SK-N-SH treated with all-trans-retinoic acid at 6 μM for 48 hours (cell line): ENCODE data around the gene NASP.

ENCODE experiments used
- ATAC-seq: fragments of 200-7000 bp; cut with Tn5 transposase; 3 replicates; pipeline ENCODE4 v1.9.1; 2020; ENCODE audit warnings: mild to moderate bottlenecking, moderate library complexity
- ARNTL ChIP-seq: fragments of 450-650 bp; formaldehyde crosslinking; IDR thresholded peaks from 2 replicates; pipeline ENCODE4 v1.5.0; 2020; ENCODE audit warnings: low read depth, mild to moderate bottlenecking, moderate library complexity, borderline replicate concordance
- BACH2 ChIP-seq: fragments of 250-450 bp; sonication (Bioruptor Pico); IDR thresholded peaks from 2 replicates; pipeline ENCODE4 v1.9.0; 2021; ENCODE audit warnings: mild to moderate bottlenecking, borderline replicate concordance
- CREB5 ChIP-seq: fragments of 250-450 bp; sonication (Bioruptor Pico); IDR thresholded peaks from 2 replicates; pipeline ENCODE4 v1.5.1; 2020; ENCODE audit warnings: low read depth, mild to moderate bottlenecking, moderate library complexity
- CSDC2 ChIP-seq: fragments of 250-450 bp; sonication (Bioruptor Pico); IDR thresholded peaks from 2 replicates; pipeline ENCODE4 v1.5.0; 2020; ENCODE audit warnings: mild to moderate bottlenecking, moderate library complexity
- ESRRG ChIP-seq: fragments of 250-450 bp; sonication (Bioruptor Pico); IDR thresholded peaks from 2 replicates; pipeline ENCODE4 v1.6.1; 2021; ENCODE audit warnings: mild to moderate bottlenecking
- GLIS3 ChIP-seq: fragments of 250-450 bp; sonication (Bioruptor Pico); IDR thresholded peaks from 2 replicates; pipeline ENCODE4 v1.5.0; 2020; ENCODE audit warnings: mild to moderate bottlenecking, moderate library complexity
- ISL1 ChIP-seq: fragments of 250-450 bp; sonication (Bioruptor Pico); IDR thresholded peaks from 2 replicates; pipeline ENCODE4 v2.1.2; 2022; ENCODE audit warnings: mild to moderate bottlenecking, moderate library complexity
- OSR1 ChIP-seq: fragments of 250-450 bp; sonication (Bioruptor Pico); IDR thresholded peaks from 2 replicates; pipeline ENCODE4 v1.8.0; 2022; ENCODE audit warnings: moderate library complexity, mild to moderate bottlenecking, inconsistent platforms
- PPARA ChIP-seq: fragments of 250-450 bp; sonication (Bioruptor Pico); IDR thresholded peaks from 2 replicates; pipeline ENCODE4 v1.5.0; 2020; ENCODE audit warnings: mild to moderate bottlenecking, borderline replicate concordance
- RARB ChIP-seq: fragments of 250-450 bp; sonication (Bioruptor Pico); IDR thresholded peaks from 2 replicates; pipeline ENCODE4 v1.8.0; 2021; ENCODE audit warnings: mild to moderate bottlenecking, moderate library complexity
- SNAI2 ChIP-seq: fragments of 250-450 bp; sonication (Bioruptor Pico); IDR thresholded peaks from 2 replicates; pipeline ENCODE4 v1.5.0; 2020; ENCODE audit warnings: mild to moderate bottlenecking, moderate library complexity
- TCF4 ChIP-seq: fragments of 250-450 bp; sonication (Bioruptor Pico); IDR thresholded peaks from 2 replicates; pipeline ENCODE4 v1.8.0; 2021; ENCODE audit warnings: mild to moderate bottlenecking, moderate library complexity, borderline replicate concordance
- TOX ChIP-seq: fragments of 250-450 bp; sonication (Bioruptor Pico); IDR thresholded peaks from 2 replicates; pipeline ENCODE4 v1.8.0; 2021; ENCODE audit warnings: mild to moderate bottlenecking, moderate library complexity, borderline replicate concordance
- TSHZ2 ChIP-seq: fragments of 250-450 bp; sonication (Bioruptor Pico); IDR thresholded peaks from 2 replicates; pipeline ENCODE4 v1.5.0; 2020; ENCODE audit warnings: mild to moderate bottlenecking, moderate library complexity
- ZC3H10 ChIP-seq: fragments of 250-450 bp; sonication (Bioruptor Pico); IDR thresholded peaks from 2 replicates; pipeline ENCODE4 v1.5.1; 2021; ENCODE audit warnings: mild to moderate bottlenecking, moderate library complexity
- ZFP3 ChIP-seq: fragments of 250-450 bp; sonication (Bioruptor Pico); IDR thresholded peaks from 2 replicates; pipeline ENCODE4 v1.5.0; 2020; ENCODE audit warnings: mild to moderate bottlenecking, moderate library complexity
- ZNF70 ChIP-seq: fragments of 450-650 bp; formaldehyde crosslinking; IDR thresholded peaks from 2 replicates; pipeline ENCODE4 v1.5.0; 2020; ENCODE audit warnings: mild to moderate bottlenecking, moderate library complexity
- ZNF8 ChIP-seq: fragments of 450-650 bp; formaldehyde crosslinking; IDR thresholded peaks from 2 replicates; pipeline ENCODE4 v1.5.0; 2020; ENCODE audit warnings: mild to moderate bottlenecking, moderate library complexity
- TF ChIP-seq, protein P1 (sequence below): fragments of 250-450 bp; sonication (Bioruptor Pico); IDR thresholded peaks from 2 replicates; pipeline ENCODE4 v1.8.0; 2021; ENCODE audit warnings: low read depth, mild to moderate bottlenecking, moderate library complexity, borderline replicate concordance
- TF ChIP-seq, protein P2 (sequence below): fragments of 250-450 bp; sonication (Bioruptor Pico); IDR thresholded peaks from 2 replicates; pipeline ENCODE4 v1.8.0; 2020; ENCODE audit warnings: mild to moderate bottlenecking, moderate library complexity, borderline replicate concordance

The NASP gene

GRCh38 chr1:45541193-45541592 lies 42.6 kb upstream of the NASP start:
- TF ChIP-seq ZFP3 (no peak), ZC3H10 (CRISPR knock-in tag) (no peak), ISL1 (CRISPR knock-in tag) (no peak), SNAI2 (CRISPR knock-in tag) (no peak)
- ATAC-seq, result no peak

DNA sequence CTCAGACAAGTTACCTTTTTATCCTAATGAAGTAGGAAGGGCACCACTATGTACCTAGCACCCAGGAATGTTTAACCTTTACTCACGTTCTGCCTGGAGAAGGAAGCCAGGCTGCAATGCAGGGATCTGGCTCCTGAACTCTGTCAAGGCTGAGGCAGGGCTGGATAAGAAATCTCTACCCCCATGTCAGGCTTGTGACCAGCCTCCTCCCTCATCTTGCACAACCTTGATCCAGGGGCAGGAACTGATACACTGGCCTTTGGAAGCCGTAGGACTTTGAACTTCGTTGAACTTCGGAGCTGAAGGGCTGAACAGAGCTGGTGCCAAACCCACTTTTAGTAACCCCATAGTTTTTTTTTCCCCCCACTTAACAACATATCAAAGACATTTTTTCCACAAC lies 41.2 kb upstream of the NASP start:
- no peak for ATAC-seq
- TF ChIP-seq, protein P1, sequence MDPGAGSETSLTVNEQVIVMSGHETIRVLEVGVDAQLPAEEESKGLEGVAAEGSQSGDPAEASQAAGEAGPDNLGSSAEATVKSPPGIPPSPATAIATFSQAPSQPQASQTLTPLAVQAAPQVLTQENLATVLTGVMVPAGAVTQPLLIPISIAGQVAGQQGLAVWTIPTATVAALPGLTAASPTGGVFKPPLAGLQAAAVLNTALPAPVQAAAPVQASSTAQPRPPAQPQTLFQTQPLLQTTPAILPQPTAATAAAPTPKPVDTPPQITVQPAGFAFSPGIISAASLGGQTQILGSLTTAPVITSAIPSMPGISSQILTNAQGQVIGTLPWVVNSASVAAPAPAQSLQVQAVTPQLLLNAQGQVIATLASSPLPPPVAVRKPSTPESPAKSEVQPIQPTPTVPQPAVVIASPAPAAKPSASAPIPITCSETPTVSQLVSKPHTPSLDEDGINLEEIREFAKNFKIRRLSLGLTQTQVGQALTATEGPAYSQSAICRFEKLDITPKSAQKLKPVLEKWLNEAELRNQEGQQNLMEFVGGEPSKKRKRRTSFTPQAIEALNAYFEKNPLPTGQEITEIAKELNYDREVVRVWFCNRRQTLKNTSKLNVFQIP (CRISPR knock-in tag), result no peak
- TF ChIP-seq TOX (CRISPR knock-in tag) (no peak), RARB (no peak), BACH2 (CRISPR knock-in tag) (no peak), OSR1 (no peak), PPARA (CRISPR knock-in tag) (no peak), ZC3H10 (CRISPR knock-in tag) (no peak), ZNF8 (CRISPR knock-in tag) (no peak)
- TF ChIP-seq, protein P2, sequence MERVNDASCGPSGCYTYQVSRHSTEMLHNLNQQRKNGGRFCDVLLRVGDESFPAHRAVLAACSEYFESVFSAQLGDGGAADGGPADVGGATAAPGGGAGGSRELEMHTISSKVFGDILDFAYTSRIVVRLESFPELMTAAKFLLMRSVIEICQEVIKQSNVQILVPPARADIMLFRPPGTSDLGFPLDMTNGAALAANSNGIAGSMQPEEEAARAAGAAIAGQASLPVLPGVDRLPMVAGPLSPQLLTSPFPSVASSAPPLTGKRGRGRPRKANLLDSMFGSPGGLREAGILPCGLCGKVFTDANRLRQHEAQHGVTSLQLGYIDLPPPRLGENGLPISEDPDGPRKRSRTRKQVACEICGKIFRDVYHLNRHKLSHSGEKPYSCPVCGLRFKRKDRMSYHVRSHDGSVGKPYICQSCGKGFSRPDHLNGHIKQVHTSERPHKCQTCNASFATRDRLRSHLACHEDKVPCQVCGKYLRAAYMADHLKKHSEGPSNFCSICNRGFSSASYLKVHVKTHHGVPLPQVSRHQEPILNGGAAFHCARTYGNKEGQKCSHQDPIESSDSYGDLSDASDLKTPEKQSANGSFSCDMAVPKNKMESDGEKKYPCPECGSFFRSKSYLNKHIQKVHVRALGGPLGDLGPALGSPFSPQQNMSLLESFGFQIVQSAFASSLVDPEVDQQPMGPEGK (CRISPR knock-in tag), result no peak

DNA sequence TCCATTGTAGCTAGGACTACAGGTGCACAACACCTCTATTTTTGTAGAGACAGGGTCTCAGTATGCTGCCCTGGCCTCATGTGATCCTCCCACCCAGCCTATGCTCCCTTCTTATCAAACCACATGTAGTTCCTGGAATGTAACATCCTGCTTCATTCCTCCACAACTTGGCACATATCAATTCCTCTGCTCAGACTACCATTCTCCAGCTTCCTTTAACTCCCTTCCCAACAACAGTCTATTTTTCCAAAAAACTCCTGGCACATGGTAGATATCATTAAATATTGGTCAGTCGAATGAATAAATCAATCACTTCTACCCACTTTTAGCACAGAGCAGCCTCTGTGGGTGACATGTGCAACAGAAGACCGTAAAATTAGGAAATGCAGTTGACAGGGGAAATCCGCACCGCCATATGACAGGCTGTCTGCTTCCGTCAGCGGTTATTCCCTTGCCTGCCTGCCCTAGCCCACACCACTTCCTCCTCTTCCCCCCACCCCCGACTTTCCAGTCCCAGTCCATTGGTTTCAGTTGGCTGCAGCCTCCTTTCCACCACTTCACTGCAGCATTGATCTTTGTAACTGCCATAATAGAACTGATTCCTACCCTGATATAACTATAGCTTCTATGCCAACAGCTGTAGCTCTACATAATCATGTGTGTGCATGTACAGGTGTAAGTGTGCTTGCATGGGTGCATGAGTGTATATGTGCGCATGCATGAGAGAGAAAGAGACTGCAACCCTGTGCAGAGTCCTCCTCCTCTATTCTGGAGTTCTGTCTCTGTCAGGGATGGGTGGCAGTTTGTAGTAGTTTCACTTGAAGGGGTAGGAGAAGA lies 40.0 kb upstream of the NASP start:
- TF ChIP-seq ZNF70 (CRISPR knock-in tag), result no peak
- no peak for TF ChIP-seq CREB5
- no peak for TF ChIP-seq GLIS3 (CRISPR knock-in tag)
- no peak for TF ChIP-seq OSR1
- TF ChIP-seq ZC3H10 (CRISPR knock-in tag), result no peak
- TF ChIP-seq TSHZ2 (CRISPR knock-in tag), result no peak
- TF ChIP-seq TCF4 (CRISPR knock-in tag), result no peak
- TF ChIP-seq CSDC2 (CRISPR knock-in tag), result no peak
- no peak for TF ChIP-seq ZNF8 (CRISPR knock-in tag)
- no peak for TF ChIP-seq PPARA (CRISPR knock-in tag)
- TF ChIP-seq SNAI2 (CRISPR knock-in tag), result no peak
- TF ChIP-seq BACH2 (CRISPR knock-in tag), result no peak
- TF ChIP-seq, protein P1 (CRISPR knock-in tag), result no peak
- TF ChIP-seq ARNTL (CRISPR knock-in tag), result no peak
- no peak for TF ChIP-seq ZFP3
- no peak for TF ChIP-seq ISL1 (CRISPR knock-in tag)
- TF ChIP-seq TOX (CRISPR knock-in tag), result no peak
- TF ChIP-seq, protein P2 (CRISPR knock-in tag), result no peak
- TF ChIP-seq ESRRG (CRISPR knock-in tag), result no peak
- ATAC-seq, result no peak
